AG04449 (cell line): Measurements from ENCODE around the gene CDHR1.

Experiments
- CTCF ChIA-PET: fragments of 350-600 bp; formaldehyde crosslinking; extraction: SDS; loops from one replicate; lab custom pipeline; 2021; ENCODE audit warnings: antibody characterized with exemption; lab: Yijun Ruan, JAX
- POLR2A ChIA-PET: fragments of 400-600, 350-600 bp; formaldehyde crosslinking; extraction: SDS; loops from one replicate; lab custom pipeline; 2020; ENCODE audit warnings: antibody characterized with exemption, inconsistent platforms; lab: Yijun Ruan, JAX
- DNase-seq: peaks from one replicate; pipeline ENCODE4 v3.0.0-alpha.2; 2010; ENCODE audit warnings: low read depth, low spot score
- H3K4me3 ChIP-seq: 2 replicates; pipeline ENCODE4 v1.5.1; 2011; ENCODE audit warnings: low read depth, mild to moderate bottlenecking, control low read depth, low read length
- CTCF ChIP-seq: IDR thresholded peaks from one replicate; pipeline ENCODE4 v1.5.1; 2011; ENCODE audit warnings: mild to moderate bottlenecking, moderate library complexity, low read length, control low read depth, inconsistent platforms; ENCODE audit not compliant: insufficient read depth; ENCODE audit errors: missing control alignments

CDHR1 gene

GRCh38 chr10:84173501-84173929 lies 20.8 kb upstream of the CDHR1 start, which contains the start of gene GPR15LG:
Gene GPR15LG (plus strand): TSS chr10:84173801. CDS start chr10:84173852, 51 bp downstream.
- POLR2A ChIA-PET = no interaction called here
- no peak for DNase-seq
- no peak within 1 kb of the TSS for H3K4me3 ChIP-seq
- TF ChIP-seq CTCF = no peak
- CTCF ChIA-PET = no interaction called here

DNA sequence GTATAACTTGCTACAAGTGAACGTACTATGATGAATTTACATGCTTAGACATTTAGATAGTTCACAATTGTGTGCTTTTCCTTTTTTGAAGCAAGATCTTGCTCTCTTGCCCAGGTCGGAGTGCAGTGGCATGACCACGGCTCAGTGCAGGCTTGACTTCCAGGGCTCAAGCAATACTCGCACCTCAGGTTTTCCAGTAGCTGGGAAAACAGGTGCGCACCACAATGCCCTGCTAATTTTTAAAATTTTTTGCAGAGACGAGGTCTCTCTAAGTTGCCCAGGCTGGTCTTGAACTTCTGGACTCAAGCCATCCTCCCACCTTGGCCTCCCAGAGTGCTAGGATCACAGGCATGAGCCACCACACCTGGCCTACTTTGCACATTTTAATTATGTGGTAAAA lies 18.9 kb upstream of the CDHR1 start:
- ChIA-PET CTCF (no interaction called here), POLR2A (no interaction called here)
- no peak for TF ChIP-seq CTCF
- H3K4me3 ChIP-seq = no peak overlapping the region
- no peak for DNase-seq

DNA sequence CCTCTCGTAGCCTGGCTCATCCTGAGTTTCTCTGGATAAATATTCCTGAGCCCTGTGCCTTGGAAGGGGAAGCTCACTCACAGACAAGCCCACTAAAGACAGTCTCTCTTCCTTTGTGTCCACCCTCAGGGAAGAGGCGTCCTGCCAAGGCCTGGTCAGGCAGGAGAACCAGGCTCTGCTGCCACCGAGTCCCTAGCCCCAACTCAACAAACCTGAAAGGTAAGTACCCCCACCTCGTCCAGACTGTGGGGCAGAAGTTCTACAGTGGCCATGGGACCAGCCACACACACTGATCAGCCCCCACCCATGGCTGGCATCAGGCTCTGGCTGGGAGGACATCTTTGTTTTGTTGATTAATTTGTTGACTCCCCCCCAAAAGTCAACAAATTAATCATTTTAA lies 18.0 kb upstream of the CDHR1 start:
- DNase-seq = no peak
- H3K4me3 ChIP-seq = no peak overlapping the region
- TF ChIP-seq CTCF = no peak
- ChIA-PET POLR2A (no interaction called here), CTCF (no interaction called here)

GRCh38 chr10:84176836-84177474 lies 17.4 kb upstream of the CDHR1 start:
- ChIA-PET CTCF (no interaction called here), POLR2A (no interaction called here)
- no peak for DNase-seq
- no peak overlapping the region for H3K4me3 ChIP-seq
- no peak for TF ChIP-seq CTCF

DNA sequence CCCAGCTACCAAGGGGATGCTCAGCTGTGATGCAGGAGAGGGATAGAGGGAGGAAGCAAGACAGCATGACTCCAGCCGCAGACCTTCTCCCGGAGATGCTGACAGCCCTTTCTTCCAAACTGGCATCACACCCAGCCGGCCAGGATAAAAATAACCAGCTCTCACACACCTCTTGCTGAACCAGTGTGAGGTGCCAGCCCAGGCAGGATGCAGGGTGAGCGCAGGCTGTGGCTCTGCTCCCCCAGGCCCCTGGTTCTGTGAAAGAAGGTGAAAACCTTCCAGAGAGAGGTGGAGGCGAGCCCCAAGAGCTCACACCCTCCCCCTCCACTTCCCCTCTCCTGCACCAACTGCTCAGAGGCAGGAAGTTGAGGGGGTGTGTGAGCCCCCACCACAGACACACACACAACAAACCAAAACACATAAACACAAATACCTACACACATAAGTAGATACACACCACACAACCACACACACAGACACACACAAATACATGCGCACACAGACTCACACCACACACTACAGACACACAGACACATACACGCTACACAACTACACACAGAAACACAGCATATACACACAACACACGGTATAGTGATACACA lies 16.7 kb upstream of the CDHR1 start:
- no peak for DNase-seq
- no peak for TF ChIP-seq CTCF
- ChIA-PET CTCF (no interaction called here), POLR2A (no interaction called here)
- H3K4me3 ChIP-seq = no peak overlapping the region

- POLR2A ChIA-PET = no interaction called here
- no peak overlapping the region for H3K4me3 ChIP-seq
- CTCF ChIA-PET = no interaction called here
- no peak for DNase-seq
- no peak for TF ChIP-seq CTCF
Observed at GRCh38 chr10:84178160-84178609, 16.2 kb upstream of the CDHR1 start.
